HG03520 (cell line): ENCODE results near the gene LZTS2.
"Not testable (repeated sequence)": the region's sequence is repeated elsewhere in the genome, so short reads cannot be mapped to it uniquely, and the experiment has no call there.

Experiments
- ATAC-seq: cut with Tn5 transposase; IDR thresholded peaks from one replicate; pipeline ENCODE4 v1.9.1; 2021; ENCODE audit warnings: mild to moderate bottlenecking, moderate library complexity; ENCODE audit not compliant: unreplicated experiment

The LZTS2 gene

GRCh38 chr10:101031128-101031795 is 31.7 kb downstream of the LZTS2 start, which contains the start of the genes PDZD7 and SFXN3:
Gene PDZD7 (minus strand): TSS chr10:101031129. CDS start chr10:101030219, 910 bp downstream.
Gene SFXN3 (plus strand): TSS chr10:101031234. CDS start chr10:101034695, 3,461 bp downstream.
- ATAC-seq: peak; percentile 87

GRCh38 chr10:101031796-101032636 is 32.4 kb downstream of the LZTS2 start:
- no peak for ATAC-seq

GRCh38 chr10:101032637-101033224 is 33.1 kb downstream of the LZTS2 start:
- no peak for ATAC-seq

GRCh38 chr10:101033276-101033675 is 33.7 kb downstream of the LZTS2 start:
- ATAC-seq: no peak

- not testable (repeated sequence) for ATAC-seq
Observed at GRCh38 chr10:101034404-101034803, 34.8 kb downstream of the LZTS2 start.

- ATAC-seq: no peak
Observed at GRCh38 chr10:101035314-101035713, 35.7 kb downstream of the LZTS2 start.

- no peak for ATAC-seq
Observed at GRCh38 chr10:101035916-101036702, 36.5 kb downstream of the LZTS2 start.

- no peak for ATAC-seq
Observed at GRCh38 chr10:101036726-101037125, 37.1 kb downstream of the LZTS2 start.

- no peak for ATAC-seq
Observed at GRCh38 chr10:101038484-101038883, 38.9 kb downstream of the LZTS2 start.

GRCh38 chr10:101040061-101040460 is 40.5 kb downstream of the LZTS2 start:
- ATAC-seq: no peak

- ATAC-seq: no peak
Observed at GRCh38 chr10:101040851-101041250, 41.2 kb downstream of the LZTS2 start.

GRCh38 chr10:101041252-101041761 is 41.7 kb downstream of the LZTS2 start:
- no peak for ATAC-seq

GRCh38 chr10:101042118-101042517 is 42.5 kb downstream of the LZTS2 start:
- ATAC-seq: no peak

GRCh38 chr10:101042667-101043362 is 43.2 kb downstream of the LZTS2 start:
- ATAC-seq: peak; percentile 95

GRCh38 chr10:101043363-101043707 is 43.7 kb downstream of the LZTS2 start:
- ATAC-seq: no peak

- ATAC-seq: no peak
Observed at GRCh38 chr10:101044117-101044516, 44.5 kb downstream of the LZTS2 start.

- ATAC-seq: no peak
Observed at GRCh38 chr10:101046332-101047238, 47.0 kb downstream of the LZTS2 start.

- no peak for ATAC-seq
Observed at GRCh38 chr10:101047268-101047667, 47.7 kb downstream of the LZTS2 start.
